Activated T-helper 1 cell treated with Interleukin-2 at 50 U/mL for 16 hours (primary cell): ENCODE data around the gene SLC45A1.
A peak's percentile ranks its signal among the peaks of the same experiment; 100 is the strongest.
"Not testable (repeated sequence)": the region's sequence is repeated elsewhere in the genome, so short reads cannot be mapped to it uniquely, and the experiment has no call there.

ENCODE experiments used
- DNase-seq: peaks from one replicate; pipeline ENCODE4 v3.0.0-alpha.2; 2020; ENCODE audit warnings: low read depth

SLC45A1 gene

GRCh38 chr1:8317647-8318381 is at the start of gene SLC45A1:
Gene SLC45A1 (plus strand): TSS chr1:8318114. CDS start chr1:8324330, 6,216 bp downstream.
- peak; percentile 73 for DNase-seq

DNA sequence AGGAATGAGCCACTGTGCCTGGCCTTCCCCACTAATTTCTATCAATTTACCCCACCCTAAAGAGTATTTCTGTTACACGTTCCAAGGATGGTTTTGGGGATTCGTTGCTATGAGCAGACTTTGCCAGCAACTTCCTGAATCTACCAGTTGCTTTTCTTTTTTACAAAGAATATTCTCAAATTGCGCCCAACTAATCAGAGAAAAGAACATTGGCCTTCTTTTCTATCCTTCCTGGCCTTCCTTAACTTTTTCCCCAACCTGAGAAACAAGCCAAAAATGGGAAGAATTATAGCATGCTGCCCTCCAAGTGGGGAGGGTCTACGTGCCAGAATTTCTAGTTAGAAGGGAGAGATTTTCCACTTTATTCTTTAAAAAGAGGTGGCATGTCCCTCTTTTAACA is 44.9 kb upstream of the SLC45A1 start:
- no peak for DNase-seq

- no peak for DNase-seq
These were observed 43.6 kb upstream of the SLC45A1 start for GRCh38 chr1:8274352-8274751.

DNA sequence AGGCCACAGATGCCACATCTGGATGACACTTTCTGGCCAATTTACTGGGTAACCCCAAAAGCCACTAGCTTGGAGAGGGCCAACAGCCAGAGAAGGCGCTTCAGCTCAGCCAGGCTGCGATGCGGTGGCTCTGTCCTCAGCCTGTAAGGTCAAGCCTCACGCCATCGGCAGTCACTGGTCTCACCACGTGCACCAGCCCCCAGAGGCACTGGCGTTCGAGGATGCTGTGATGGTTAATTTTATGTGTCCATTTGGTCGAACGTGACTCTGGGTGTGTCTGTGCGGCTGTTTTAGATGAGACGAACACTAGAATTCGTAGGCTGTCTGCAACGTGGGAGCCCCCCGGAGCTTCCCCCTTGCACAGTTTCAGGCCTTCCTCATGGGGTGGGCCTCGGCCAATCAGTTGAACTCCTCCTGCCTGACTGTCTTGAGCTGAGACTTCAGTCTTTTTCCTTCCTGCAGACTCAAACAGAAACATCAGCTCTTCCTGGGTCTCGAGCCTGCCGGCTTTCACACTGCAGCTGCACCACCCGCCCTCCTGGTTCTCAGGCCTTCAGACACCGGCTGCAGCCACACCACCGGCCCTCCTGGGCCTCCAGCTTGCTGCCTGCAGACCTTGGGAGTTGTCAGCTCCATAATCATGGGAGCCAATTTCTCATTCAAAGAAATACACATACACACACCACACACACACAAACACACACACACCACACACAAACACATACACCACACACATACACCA is 41.6 kb upstream of the SLC45A1 start:
- DNase-seq, result no peak

DNA sequence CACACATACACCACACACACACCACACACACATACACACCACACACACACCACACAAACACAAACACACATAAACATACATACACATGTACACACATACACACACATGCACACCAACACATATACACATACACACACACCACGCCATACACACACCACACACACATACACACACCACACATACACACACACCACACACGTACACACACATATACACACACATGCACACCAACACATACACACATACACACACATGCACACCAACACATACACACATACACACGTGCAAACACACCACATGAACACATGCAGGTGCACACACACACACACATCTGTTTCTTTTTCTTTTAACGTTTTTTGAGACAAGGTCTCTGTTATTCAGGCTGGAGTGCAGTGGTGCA is 41.0 kb upstream of the SLC45A1 start:
- DNase-seq, result no peak

GRCh38 chr1:8278677-8279076 is 39.2 kb upstream of the SLC45A1 start:
- not testable (repeated sequence) for DNase-seq

GRCh38 chr1:8281843-8282509 is 35.9 kb upstream of the SLC45A1 start:
- DNase-seq, result no peak

GRCh38 chr1:8283058-8283884 is 34.6 kb upstream of the SLC45A1 start:
- no peak for DNase-seq

- no peak for DNase-seq
These were observed 33.8 kb upstream of the SLC45A1 start for GRCh38 chr1:8284127-8284526.

GRCh38 chr1:8285103-8285502 is 32.8 kb upstream of the SLC45A1 start:
- no peak for DNase-seq

DNA sequence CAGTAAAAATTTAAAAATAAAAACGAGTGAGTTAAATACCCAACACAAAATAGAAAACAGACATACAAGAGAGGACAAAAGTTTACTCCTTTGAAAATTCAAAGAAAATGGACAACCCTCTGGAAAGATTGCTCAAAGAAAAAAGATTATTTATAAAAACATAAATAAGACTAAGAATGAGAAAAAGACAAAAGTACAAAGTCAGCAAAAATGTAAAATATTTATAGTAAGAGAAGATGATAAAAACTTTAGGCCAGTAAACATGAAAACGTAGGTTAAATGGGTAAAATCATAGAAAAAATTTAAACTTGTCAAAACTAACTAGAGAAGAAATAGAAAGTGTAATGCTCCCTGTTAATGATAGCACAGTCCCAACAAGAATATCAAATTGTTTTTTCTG is 31.9 kb upstream of the SLC45A1 start:
- no peak for DNase-seq

GRCh38 chr1:8293118-8293517 is 24.8 kb upstream of the SLC45A1 start:
- DNase-seq, result no peak

DNA sequence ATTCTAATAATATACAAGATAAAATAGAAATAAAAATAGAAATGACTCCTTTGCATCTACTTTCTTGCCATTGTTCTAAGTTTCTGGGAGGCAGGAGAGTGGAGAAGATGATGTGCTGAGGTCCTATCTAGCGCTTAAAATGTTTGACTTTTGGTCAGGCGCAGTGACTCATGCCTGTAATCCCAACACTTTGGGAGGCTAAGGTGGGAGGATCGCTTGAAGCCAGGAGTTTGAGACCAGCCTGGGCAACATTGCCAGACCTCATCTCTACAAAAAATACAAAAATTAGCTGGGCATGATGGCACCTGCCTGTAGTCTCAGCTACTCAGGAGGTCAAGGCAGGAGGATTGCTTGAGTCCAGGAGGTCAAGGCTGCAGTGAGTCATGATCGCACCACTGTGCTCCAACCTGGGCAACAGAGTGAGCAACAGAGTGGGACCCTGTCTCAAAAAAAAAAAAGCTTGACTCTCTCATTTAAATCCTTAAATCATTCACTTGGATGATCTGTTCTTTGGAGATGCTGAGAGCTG is 24.2 kb upstream of the SLC45A1 start:
- DNase-seq, result no peak

DNA sequence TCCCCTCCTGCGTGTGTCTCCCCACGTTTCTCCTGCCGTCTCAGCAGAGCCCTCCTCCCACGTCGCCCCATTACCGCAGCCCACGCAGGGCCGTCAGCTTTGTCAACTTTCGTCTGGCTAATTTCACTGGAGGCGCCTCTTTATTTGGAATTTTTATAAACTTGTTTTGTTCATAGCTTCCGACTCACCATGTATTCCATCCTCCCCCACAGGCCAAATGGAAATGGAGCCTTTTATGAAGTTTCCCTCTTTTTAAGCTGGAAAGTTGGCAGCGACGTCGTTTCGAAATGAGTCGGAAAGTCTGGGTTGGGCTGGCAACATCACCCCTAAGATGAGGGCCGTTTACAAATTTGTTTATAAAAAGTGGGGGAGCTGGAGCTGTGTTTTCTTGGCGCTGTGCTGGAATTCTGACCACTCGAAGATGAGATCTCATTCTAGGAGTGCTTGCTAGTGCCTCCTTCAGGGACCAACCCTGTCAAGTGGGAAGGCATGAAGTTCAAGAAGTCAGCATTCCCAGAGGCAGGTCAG is 23.7 kb upstream of the SLC45A1 start:
- DNase-seq, result no peak

DNA sequence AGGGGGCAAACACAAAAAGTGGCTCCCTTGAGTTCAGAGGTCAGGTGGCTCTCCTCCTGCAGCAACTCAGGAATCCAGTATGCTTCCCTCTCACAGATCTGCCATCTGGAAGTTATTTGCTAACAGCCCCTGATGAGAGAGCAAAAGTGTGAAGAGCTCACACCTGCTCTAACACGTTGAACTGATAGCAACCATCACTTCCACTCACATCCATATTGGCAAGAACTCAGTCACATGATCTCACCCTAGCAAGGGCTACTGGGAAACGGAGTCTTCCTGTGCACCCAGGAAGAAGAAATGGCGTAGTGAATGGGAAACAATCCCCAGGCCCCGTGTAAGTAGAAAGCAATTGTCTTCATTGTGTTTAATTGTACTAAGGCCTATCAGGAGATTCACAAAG is 20.7 kb upstream of the SLC45A1 start:
- DNase-seq, result no peak

- DNase-seq, result no peak
These were observed 18.0 kb upstream of the SLC45A1 start for GRCh38 chr1:8299963-8300362.

GRCh38 chr1:8302081-8302956 is 15.6 kb upstream of the SLC45A1 start:
- no peak for DNase-seq

GRCh38 chr1:8303141-8303540 is 14.8 kb upstream of the SLC45A1 start:
- DNase-seq, result no peak

DNA sequence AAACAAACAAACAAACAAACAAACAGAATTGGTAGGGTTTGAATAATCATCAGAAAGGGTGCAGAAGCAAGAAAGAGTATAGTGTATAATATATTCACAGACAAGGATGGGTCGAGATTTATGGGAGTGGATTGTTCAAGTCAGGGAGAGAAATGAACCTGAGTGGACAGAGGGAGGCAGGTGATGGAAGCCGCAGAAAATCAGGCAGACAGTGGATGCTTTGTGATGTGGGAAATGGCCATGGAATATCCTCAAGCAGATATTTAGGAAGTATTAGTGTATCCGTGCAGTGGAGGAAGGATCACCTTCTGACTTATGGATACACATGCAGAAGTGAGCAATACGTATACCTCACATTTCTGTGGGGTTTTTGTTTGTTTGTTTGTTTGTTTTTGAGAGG is 14.0 kb upstream of the SLC45A1 start:
- no peak for DNase-seq

DNA sequence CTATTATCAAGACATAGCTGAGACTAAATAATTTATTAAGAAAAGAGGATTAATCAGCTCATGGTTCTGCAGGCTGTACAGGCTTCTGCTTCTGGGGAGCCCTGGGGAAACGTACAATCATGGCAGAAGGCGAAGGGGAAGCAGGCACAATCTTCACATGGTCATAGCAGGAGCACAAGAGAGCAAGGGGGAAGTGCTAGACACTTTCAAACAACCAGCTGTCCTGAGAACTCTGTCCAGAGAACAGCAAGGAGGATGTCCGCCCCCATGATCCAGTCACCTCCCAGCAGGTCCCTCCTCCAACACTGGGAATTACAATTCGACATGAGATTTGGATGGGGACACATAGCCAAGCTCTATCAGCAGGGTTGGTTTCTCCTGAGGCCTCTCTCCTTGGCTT is 10.3 kb upstream of the SLC45A1 start:
- no peak for DNase-seq
